A549 (cell line): ENCODE data around the gene ZNF581.

ENCODE experiments used
- CHD2 ChIP-seq: fragments of 150-350 bp; IDR thresholded peaks from 2 replicates; pipeline ENCODE4 v1.6.1; 2014; ENCODE audit warnings: low read length; ENCODE audit not compliant: partially characterized antibody
- CTCF ChIP-seq: fragments of >200 bp; sonication (Bioruptor Twin); formaldehyde crosslinking; IDR thresholded peaks from 3 replicates; pipeline ENCODE4 v1.5.1; 2016
- EHF ChIP-seq: fragments of 250-450 bp; sonication (Bioruptor Pico); IDR thresholded peaks from 2 replicates; pipeline ENCODE4 v1.5.0; 2020; ENCODE audit warnings: mild to moderate bottlenecking
- GATA3 ChIP-seq: IDR thresholded peaks from 2 replicates; pipeline ENCODE4 v1.6.1; 2012; ENCODE audit warnings: borderline replicate concordance
- JUNB ChIP-seq: fragments of >200 bp; sonication (Bioruptor Twin); formaldehyde crosslinking; IDR thresholded peaks from 2 replicates; pipeline ENCODE4 v1.6.1; 2016
- MYC ChIP-seq: IDR thresholded peaks from 2 replicates; pipeline ENCODE4 v1.6.1; 2012; ENCODE audit warnings: mild to moderate bottlenecking, inconsistent platforms, low read length, improper control_type of control experiment, borderline replicate concordance
- POLR2A ChIP-seq: IDR thresholded peaks from 2 replicates; pipeline ENCODE4 v1.6.1; 2012; ENCODE audit warnings: mild to moderate bottlenecking, low read length
- RAD21 ChIP-seq, 2 experiments: fragments of >200 bp in 1 of 2; sonication (Bioruptor Twin) in 1 of 2; formaldehyde crosslinking in 1 of 2; IDR thresholded peaks in 1 of 2; conservative IDR thresholded peaks in 1 of 2; 2 replicates in 1 of 2; 3 replicates in 1 of 2; pipeline ENCODE4 v1.6.1; 2012 to 2018; ENCODE audit warnings: inconsistent platforms in 1 of 2
- RCOR1 ChIP-seq: fragments of 150-350 bp; IDR thresholded peaks from 2 replicates; pipeline ENCODE4 v1.6.1; 2014; ENCODE audit warnings: antibody characterized with exemption, low read length, low read depth
- REST ChIP-seq: fragments of 200-600 bp; sonication (generic); IDR thresholded peaks from 2 replicates; pipeline ENCODE4 v1.6.1; 2016; ENCODE audit warnings: antibody characterized with exemption, mild to moderate bottlenecking, moderate library complexity
- USF2 ChIP-seq: fragments of 450-650 bp; IDR thresholded peaks from 2 replicates; pipeline ENCODE4 v1.6.1; 2014; ENCODE audit warnings: antibody characterized with exemption
- TF ChIP-seq, protein P1 (sequence below): fragments of >200 bp; sonication (Bioruptor Twin); formaldehyde crosslinking; IDR thresholded peaks from 2 replicates; pipeline ENCODE4 v1.6.1; 2016

DNA sequence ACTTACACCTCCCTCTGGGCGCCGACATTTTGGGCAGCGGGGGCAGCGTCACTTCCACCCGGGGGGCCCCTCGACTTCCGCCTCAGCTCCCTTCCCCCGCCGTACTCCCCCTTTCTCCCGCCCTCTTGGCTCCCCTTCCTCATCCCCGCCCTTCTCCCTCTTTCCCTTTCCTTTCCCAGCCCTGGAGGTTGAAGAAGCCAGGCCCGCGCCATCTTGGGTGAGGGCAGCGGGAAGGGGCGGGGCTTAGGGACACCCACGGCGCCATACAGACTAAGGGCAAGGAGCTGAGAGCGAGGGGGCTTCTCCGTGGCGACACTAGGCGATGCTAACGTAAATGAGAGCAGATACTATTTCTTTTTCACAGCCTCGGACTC lies 44.0 kb upstream of the ZNF581 start, which contains the start of gene FIZ1:
- TF ChIP-seq RCOR1 (no peak), MYC (no peak), CTCF (no peak), USF2 (no peak), POLR2A (no peak), JUNB (no peak), REST (no peak), GATA3 (no peak; the same call in 1 of the 2 replicates), RAD21 (conservative IDR thresholded peaks at IDR 0.05 in 1 of 2, IDR thresholded peaks at IDR 0.05 in 1 of 2) (no peak), EHF (CRISPR knock-in tag) (no peak), CHD2 (no peak)
- TF ChIP-seq, protein P1, sequence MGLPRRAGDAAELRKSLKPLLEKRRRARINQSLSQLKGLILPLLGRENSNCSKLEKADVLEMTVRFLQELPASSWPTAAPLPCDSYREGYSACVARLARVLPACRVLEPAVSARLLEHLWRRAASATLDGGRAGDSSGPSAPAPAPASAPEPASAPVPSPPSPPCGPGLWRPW: no peak
